ENCODE data around the gene ACYP1. TPM values are rescaled to one million over a fixed set of nuclear protein-coding genes. Genes with fewer than 3 reads are reported as not detected.

The ACYP1 gene
- total and polyA plus RNA-seq, 2 of the 13 experiments (the other 11 are each of a cell fraction or from before 2014, with no cell fraction given), result 9.7 to 22.4 TPM

DNA sequence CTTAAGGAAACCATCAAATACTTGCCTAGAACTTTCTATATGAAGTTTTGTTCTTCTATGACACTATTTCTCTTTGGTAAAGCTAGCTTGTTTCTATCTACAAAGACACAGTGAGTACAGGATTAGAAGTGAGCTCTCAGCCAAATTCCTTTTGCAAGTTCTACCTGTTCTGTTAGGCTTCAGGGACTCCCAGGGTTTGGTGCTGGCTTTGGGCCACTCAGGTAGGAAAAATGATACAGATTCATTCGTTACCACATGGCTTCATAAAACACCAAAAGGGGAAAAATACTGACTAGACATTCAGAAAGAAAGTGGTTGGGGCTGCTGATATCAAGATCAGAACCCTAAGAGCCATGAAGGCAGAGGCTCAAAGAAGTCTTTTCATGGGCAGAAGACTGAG is 19.4 kb upstream of the ACYP1 start:
- ChIA-PET CTCF (ENCODE audit: low intra/inter-chr PET ratio, low total read pairs) (no interaction called here), POLR2A (interaction anchor here (1.1 kb wide), 1 partner anchor 14 kb away, joined by 3 read pairs; the partner anchor contains the start of gene ZC2HC1C)
- no peak overlapping the region for H3K9ac ChIP-seq (ENCODE audit: insufficient read depth, low read depth, low read length)
- FAIRE-seq, result no peak
- no peaks in the 10 kb centered on the region for H3K9me3 ChIP-seq (ENCODE audit: low read length)
- ATAC-seq, result no peak
- H3K4me3 ChIP-seq (replicated peaks in 1 of 3; ENCODE audit: insufficient read depth in 1 of 3, low read depth in 2 of 3, low read length in 3 of 3), result no peak overlapping the region
- H3K36me3 ChIP-seq (replicated peaks in 1 of 2; ENCODE audit: control insufficient read depth in 1 of 2, insufficient read depth in 2 of 2, low read length in 2 of 2), result peaks cover 11 to 29% of the 10 kb centered on the region in 2 experiments
- WGBS (ENCODE audit: low lambda C conversion rate), result 100% methylated on average over 1 of the region's 1 CpG
- no peaks in the 10 kb centered on the region for H4K20me1 ChIP-seq (ENCODE audit: insufficient read depth, low read length)
- BruUV-seq (replicated peaks), result no TSS peak
- no peak overlapping the region for H2AFZ ChIP-seq (ENCODE audit: low read length)
- peaks cover 14% of the 10 kb centered on the region for H3K4me1 ChIP-seq (ENCODE audit: insufficient read depth, low read length)
- no peak for DNase-seq (ENCODE audit: low spot score)
- H3K27ac ChIP-seq (ENCODE audit: extremely low read length, insufficient read depth, low read length), result no peak overlapping the region
- in situ Hi-C loops (cut with HindIII; ENCODE audit: extremely low pct_ligation_motif_present, low pct_unique_long_range_greater_than_20kb) (no loop called here), intact Hi-C loops (cut with micrococcal nuclease; ENCODE audit: unreplicated experiment) (no loop called here)
- TF ChIP-seq, protein P1, sequence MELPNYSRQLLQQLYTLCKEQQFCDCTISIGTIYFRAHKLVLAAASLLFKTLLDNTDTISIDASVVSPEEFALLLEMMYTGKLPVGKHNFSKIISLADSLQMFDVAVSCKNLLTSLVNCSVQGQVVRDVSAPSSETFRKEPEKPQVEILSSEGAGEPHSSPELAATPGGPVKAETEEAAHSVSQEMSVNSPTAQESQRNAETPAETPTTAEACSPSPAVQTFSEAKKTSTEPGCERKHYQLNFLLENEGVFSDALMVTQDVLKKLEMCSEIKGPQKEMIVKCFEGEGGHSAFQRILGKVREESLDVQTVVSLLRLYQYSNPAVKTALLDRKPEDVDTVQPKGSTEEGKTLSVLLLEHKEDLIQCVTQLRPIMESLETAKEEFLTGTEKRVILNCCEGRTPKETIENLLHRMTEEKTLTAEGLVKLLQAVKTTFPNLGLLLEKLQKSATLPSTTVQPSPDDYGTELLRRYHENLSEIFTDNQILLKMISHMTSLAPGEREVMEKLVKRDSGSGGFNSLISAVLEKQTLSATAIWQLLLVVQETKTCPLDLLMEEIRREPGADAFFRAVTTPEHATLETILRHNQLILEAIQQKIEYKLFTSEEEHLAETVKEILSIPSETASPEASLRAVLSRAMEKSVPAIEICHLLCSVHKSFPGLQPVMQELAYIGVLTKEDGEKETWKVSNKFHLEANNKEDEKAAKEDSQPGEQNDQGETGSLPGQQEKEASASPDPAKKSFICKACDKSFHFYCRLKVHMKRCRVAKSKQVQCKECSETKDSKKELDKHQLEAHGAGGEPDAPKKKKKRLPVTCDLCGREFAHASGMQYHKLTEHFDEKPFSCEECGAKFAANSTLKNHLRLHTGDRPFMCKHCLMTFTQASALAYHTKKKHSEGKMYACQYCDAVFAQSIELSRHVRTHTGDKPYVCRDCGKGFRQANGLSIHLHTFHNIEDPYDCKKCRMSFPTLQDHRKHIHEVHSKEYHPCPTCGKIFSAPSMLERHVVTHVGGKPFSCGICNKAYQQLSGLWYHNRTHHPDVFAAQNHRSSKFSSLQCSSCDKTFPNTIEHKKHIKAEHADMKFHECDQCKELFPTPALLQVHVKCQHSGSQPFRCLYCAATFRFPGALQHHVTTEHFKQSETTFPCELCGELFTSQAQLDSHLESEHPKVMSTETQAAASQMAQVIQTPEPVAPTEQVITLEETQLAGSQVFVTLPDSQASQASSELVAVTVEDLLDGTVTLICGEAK (IDR thresholded peaks at IDR 0.05), result no peak
- TF ChIP-seq, protein P1 (CRISPR knock-in tag; IDR thresholded peaks at IDR 0.05), result no peak
- TF ChIP-seq ZNF496 (CRISPR knock-in tag; IDR thresholded peaks at IDR 0.05; ENCODE audit: insufficient replicate concordance) (no peak), ZNF775 (CRISPR knock-in tag; IDR thresholded peaks at IDR 0.05; ENCODE audit: borderline replicate concordance) (no peak)
- TF ChIP-seq, protein P2, sequence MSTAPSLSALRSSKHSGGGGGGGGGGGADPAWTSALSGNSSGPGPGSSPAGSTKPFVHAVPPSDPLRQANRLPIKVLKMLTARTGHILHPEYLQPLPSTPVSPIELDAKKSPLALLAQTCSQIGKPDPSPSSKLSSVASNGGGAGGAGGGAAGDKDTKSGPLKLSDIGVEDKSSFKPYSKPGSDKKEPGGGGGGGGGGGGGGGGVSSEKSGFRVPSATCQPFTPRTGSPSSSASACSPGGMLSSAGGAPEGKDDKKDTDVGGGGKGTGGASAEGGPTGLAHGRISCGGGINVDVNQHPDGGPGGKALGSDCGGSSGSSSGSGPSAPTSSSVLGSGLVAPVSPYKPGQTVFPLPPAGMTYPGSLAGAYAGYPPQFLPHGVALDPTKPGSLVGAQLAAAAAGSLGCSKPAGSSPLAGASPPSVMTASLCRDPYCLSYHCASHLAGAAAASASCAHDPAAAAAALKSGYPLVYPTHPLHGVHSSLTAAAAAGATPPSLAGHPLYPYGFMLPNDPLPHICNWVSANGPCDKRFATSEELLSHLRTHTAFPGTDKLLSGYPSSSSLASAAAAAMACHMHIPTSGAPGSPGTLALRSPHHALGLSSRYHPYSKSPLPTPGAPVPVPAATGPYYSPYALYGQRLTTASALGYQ (CRISPR knock-in tag; IDR thresholded peaks at IDR 0.05), result no peak
- H3K4me2 ChIP-seq (ENCODE audit: low read depth, low read length), result no peak overlapping the region
- H3K79me2 ChIP-seq (ENCODE audit: insufficient read depth, low read length), result no peaks in the 10 kb centered on the region
- H3K27me3 ChIP-seq (ENCODE audit: control insufficient read depth in 1 of 2, insufficient read depth in 2 of 2, low read length in 2 of 2), result no peaks in the 10 kb centered on the region

All from HepG2 (cell line).